GM03348 (cell line): ENCODE results near the gene FOLR2.

Source experiments
- DNase-seq: peaks from one replicate; pipeline ENCODE4 v3.0.0; 2012; ENCODE audit warnings: low spot score

The FOLR2 gene

GRCh38 chr11:72208281-72208680, 8.3 kb upstream of the FOLR2 start:
- DNase-seq = no peak

GRCh38 chr11:72209101-72209500, 7.5 kb upstream of the FOLR2 start:
- DNase-seq = no peak

DNA sequence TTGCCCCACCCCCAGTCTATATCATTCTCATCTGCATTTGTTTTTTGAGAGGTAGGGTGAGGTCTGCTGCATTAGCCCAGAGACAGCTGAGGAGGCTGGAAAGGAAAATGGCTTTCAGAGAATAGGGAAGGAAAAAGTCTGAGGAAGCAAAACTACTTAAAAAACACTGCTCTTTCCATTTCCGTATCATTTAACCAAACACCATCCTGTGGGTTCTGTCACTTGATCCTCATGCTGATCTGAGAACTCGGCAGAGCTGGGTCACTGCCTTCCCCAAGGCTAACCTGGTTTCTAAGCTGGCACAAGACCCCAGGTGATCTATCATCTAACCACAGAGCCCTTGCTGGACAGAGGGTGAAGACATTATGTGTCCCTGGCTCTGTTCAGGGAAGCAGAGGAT, 1.2 kb downstream of the FOLR2 start:
- peak; percentile 1 for DNase-seq

DNA sequence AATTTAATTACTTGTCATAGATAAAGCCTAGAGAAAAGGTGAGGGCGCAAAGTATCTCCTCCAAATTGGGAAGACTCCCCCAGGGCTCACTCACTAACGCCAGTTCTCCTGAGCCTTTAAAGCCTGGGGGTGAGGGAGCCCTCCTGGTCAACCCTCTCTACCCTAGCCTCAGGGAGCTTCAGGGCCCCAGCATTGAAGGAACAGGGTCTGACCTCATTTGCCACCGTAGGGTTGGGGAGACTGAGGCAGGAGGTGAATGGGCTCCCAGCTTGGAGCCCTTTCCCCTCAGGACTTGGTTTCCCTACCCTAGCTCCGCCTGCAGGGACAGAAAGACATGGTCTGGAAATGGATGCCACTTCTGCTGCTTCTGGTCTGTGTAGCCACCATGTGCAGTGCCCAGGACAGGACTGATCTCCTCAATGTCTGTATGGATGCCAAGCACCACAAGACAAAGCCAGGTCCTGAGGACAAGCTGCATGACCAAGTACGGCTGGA, 1.7 kb downstream of the FOLR2 start:
- DNase-seq = no peak

GRCh38 chr11:72220696-72221363, 4.2 kb downstream of the FOLR2 start:
- DNase-seq = no peak

GRCh38 chr11:72221386-72222075, 4.9 kb downstream of the FOLR2 start:
- DNase-seq = peak; percentile 0

DNA sequence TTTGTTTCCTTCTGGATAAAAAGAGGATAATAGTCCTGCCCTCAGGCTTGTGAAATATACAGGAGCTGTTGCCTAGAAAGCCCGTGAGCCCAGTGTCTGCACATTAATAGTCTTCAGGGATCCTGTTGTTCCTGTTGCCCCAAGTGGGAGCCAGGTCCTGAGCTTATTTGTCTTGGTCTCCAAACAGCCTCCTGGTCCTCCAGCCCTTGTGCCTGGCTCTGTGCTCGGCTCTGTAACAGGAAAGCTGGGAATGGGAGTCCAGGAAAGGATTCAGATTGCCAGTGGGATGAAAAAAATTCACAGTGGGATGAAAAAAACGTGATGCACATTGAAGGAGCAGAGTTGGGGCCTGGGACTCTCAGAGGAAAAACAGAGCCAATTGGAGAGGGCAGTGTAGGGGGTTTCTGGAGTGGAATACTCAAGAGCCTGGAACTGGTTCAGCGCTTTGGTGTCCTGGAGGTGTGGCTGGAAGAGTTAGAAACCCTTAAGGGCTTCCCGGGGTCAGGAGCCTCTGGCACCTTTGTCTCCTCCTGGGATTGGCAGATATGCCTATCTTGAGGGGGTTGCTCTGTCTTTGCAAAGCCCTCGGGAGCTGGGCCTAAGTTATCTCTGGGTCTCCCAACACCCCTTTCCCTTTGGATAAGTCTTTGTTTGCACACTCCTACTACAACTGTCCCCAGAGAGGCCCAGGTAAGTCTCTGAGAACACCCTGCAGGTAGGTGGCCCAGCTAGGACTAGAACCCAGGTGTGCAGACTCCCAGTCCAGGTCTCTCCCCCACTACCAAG, 5.7 kb downstream of the FOLR2 start:
- DNase-seq = peak; percentile 1

- peak; percentile 96 for DNase-seq
These were observed 6.5 kb downstream of the FOLR2 start for GRCh38 chr11:72222907-72223614.

- DNase-seq = peak; percentile 93
These were observed 7.3 kb downstream of the FOLR2 start for GRCh38 chr11:72223615-72224563.

DNA sequence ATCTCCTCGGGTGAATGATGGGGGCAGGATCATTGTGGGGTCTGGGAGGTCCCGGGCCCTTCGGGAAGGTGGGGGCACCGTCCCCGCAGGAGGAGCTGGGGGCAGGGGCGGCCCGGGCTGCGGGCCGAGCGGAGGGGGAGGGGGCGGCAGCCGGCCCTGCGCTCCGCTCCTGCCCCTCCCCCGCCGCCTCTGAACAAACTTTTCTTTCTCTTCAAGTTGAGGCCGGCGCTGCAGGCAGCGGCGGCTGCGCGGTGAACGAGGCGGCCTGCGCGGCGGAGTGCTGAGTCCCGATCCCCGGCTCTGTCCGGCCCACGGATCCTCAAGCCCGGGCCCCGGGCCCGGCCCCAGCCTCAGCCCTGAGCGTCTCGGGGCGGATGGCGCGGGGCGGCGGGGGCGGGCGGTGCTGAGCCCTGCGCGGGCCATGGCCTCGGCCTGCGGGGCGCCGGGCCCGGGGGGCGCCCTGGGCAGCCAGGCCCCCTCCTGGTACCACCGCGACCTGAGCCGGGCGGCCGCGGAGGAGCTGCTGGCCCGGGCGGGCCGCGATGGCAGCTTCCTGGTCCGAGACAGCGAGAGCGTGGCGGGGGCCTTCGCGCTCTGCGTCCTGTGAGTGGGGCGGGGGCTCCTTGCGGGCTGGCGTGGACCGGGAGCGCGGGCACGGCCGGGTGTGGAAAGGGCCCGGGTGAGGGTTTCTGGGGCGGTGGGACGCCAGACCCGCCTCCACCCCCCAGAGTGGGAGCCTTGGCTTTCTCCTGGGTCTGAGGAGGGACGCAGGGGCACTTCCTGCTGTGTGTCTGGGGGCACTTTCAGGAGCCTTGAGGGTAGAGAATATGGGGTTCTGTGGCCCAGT, 8.2 kb downstream of the FOLR2 start, which contains the start of gene INPPL1:
Gene INPPL1 (plus strand): TSS at position 204 of the 847 bp plus-strand sequence. CDS start 218 bp downstream, at position 422.
- peak; percentile 69 for DNase-seq

GRCh38 chr11:72225411-72225951, 8.9 kb downstream of the FOLR2 start:
- DNase-seq = peak; percentile 32

GRCh38 chr11:72226701-72227100, 10.1 kb downstream of the FOLR2 start:
- no peak for DNase-seq

- DNase-seq = no peak
These were observed 11.0 kb downstream of the FOLR2 start for GRCh38 chr11:72227316-72228228.

DNA sequence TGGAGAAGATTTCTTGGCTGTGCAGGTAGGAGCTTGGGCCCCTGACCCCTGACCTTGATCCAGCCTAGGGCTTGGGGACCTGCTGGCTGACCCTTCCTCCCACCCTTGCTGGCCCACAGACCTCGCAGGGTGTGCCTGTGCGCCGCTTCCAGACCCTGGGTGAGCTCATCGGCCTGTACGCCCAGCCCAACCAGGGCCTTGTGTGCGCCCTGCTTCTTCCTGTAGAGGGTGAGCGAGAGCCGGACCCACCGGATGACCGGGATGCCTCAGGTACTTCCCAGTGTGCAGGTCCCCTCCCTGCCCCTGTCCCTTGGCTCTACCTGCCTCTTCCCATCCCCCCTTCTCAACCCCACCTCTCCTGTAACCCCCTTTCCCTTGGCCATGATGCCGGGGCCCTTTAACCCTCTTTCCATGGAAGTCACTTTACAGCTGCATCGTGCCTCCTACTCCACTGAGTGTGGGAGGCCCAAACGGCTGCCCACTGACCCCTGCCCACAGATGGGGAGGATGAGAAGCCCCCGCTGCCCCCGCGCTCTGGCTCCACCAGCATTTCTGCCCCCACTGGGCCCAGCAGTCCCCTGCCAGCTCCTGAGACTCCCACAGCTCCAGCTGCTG, 11.7 kb downstream of the FOLR2 start:
- DNase-seq = no peak

DNA sequence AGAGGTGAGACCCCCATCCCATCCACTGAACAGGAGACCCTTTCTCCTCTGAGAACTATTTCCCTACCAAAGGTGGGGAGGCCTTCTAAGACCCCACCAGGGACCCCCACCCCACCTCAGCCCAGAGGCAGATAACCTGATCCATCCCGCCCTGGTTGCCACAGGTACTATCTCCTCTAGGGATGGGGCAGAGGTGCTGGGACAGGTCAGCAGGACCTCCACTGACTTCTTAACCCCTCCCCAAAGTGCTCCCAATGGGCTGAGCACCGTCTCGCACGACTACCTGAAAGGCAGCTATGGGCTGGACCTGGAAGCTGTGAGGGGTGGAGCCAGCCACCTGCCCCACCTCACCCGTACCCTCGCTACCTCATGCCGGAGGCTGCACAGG, 12.2 kb downstream of the FOLR2 start:
- no peak for DNase-seq

GRCh38 chr11:72229336-72229924, 12.8 kb downstream of the FOLR2 start:
- no peak for DNase-seq

GRCh38 chr11:72229925-72230763, 13.6 kb downstream of the FOLR2 start:
- no peak for DNase-seq
